ENCODE data around the gene TIAM1. TPM values are rescaled to one million over a fixed set of nuclear protein-coding genes. Genes with fewer than 3 reads are reported as not detected.

Gene TIAM1
- total RNA-seq, 4 donors from 2014 or later, result 51.0 to 105 (median 85.6) TPM

- no peak for TF ChIP-seq POLR2A (IDR thresholded peaks at IDR 0.05)
- TF ChIP-seq CTCF (IDR thresholded peaks at IDR 0.05), result no peak
- no peaks in the 10 kb centered on the region for H3K9me3 ChIP-seq
- H3K36me3 ChIP-seq, result peaks cover 0 to 48% (median 0%) of the 10 kb centered on the region in 3 donors
- H3K4me3 ChIP-seq, result no peak overlapping the region
- no peaks in the 10 kb centered on the region for H3K27me3 ChIP-seq
- WGBS, 2 donors, result 65 to 70% methylated on average over 5 of the region's 5 CpGs
- no peak overlapping the region for H3K27ac ChIP-seq
- intact Hi-C loops (cut with DNase I), result no loop called here
- no peak for DNase-seq
- peaks cover 0 to 4% (median 0%) of the 10 kb centered on the region in 3 donors for H3K4me1 ChIP-seq
Measured at GRCh38 chr21:31195334-31196015, 148.6 kb downstream of the TIAM1 start.

GRCh38 chr21:31194510-31195293 is 149.4 kb downstream of the TIAM1 start:
- DNase-seq, result no peak
- Histone ChIP-seq H3K36me3 (peaks cover 0 to 44% (median 0%) of the 10 kb centered on the region in 3 donors), H3K27me3 (no peaks in the 10 kb centered on the region), H3K4me1 (peaks cover 0 to 4% (median 0%) of the 10 kb centered on the region in 3 donors), H3K27ac (peak overlapping the region in 1 of 4 donors; percentile 29), H3K9me3 (no peaks in the 10 kb centered on the region), H3K4me3 (no peak overlapping the region)
- no peak for TF ChIP-seq POLR2A (IDR thresholded peaks at IDR 0.05)
- no peak for TF ChIP-seq CTCF (IDR thresholded peaks at IDR 0.05)
- 77 to 83% methylated on average over 5 of the region's 5 CpGs for WGBS, 2 donors
- intact Hi-C loops (cut with DNase I), result no loop called here

GRCh38 chr21:31193761-31194160 is 150.3 kb downstream of the TIAM1 start:
- Histone ChIP-seq H3K27me3 (no peaks in the 10 kb centered on the region), H3K9me3 (no peaks in the 10 kb centered on the region), H3K4me3 (no peak overlapping the region), H3K4me1 (peaks cover 0 to 4% (median 0%) of the 10 kb centered on the region in 3 donors), H3K27ac (no peak overlapping the region), H3K36me3 (peaks cover 0 to 44% (median 0%) of the 10 kb centered on the region in 3 donors)
- 95 to 96% methylated on average over 9 to 12 of the region's 12 CpGs for WGBS, 2 donors
- intact Hi-C loops (cut with DNase I), result no loop called here
- TF ChIP-seq CTCF (IDR thresholded peaks at IDR 0.05) (no peak), POLR2A (IDR thresholded peaks at IDR 0.05) (no peak)
- DNase-seq, result no peak

- H3K27me3 ChIP-seq, result no peaks in the 10 kb centered on the region
- no peaks in the 10 kb centered on the region for H3K4me1 ChIP-seq
- no peak for DNase-seq
- no peak overlapping the region for H3K27ac ChIP-seq
- H3K4me3 ChIP-seq, result no peak overlapping the region
- 71 to 81% methylated on average over 3 of the region's 3 CpGs for WGBS, 2 donors
- TF ChIP-seq CTCF (IDR thresholded peaks at IDR 0.05), result no peak
- TF ChIP-seq POLR2A (IDR thresholded peaks at IDR 0.05), result no peak
- intact Hi-C loops (cut with DNase I), result no loop called here
- peaks cover 0 to 66% (median 0%) of the 10 kb centered on the region in 3 donors for H3K36me3 ChIP-seq
- no peaks in the 10 kb centered on the region for H3K9me3 ChIP-seq
Measured at GRCh38 chr21:31191553-31191952, 152.5 kb downstream of the TIAM1 start.

GRCh38 chr21:31190516-31190915 is 153.5 kb downstream of the TIAM1 start:
- intact Hi-C loops (cut with DNase I), result no loop called here
- Histone ChIP-seq H3K36me3 (peaks cover 0 to 77% (median 0%) of the 10 kb centered on the region in 3 donors), H3K9me3 (no peaks in the 10 kb centered on the region), H3K27me3 (no peaks in the 10 kb centered on the region), H3K4me3 (no peak overlapping the region), H3K27ac (no peak overlapping the region), H3K4me1 (no peaks in the 10 kb centered on the region)
- DNase-seq, result no peak
- 73 to 85% methylated on average over 5 of the region's 5 CpGs for WGBS, 2 donors
- no peak for TF ChIP-seq CTCF (IDR thresholded peaks at IDR 0.05)
- TF ChIP-seq POLR2A (IDR thresholded peaks at IDR 0.05), result no peak
